OCI-LY1 (cell line): ENCODE measurements around the gene GSPT1.
A peak's percentile ranks its signal among the peaks of the same experiment; 100 is the strongest.

Experiments used
- H2AFZ ChIP-seq: fragments of 200-600 bp; sonication (generic), shearing (Covaris generic); 2 replicates; pipeline ENCODE4 v1.6.0; 2014; ENCODE audit warnings: antibody characterized with exemption, mild to moderate bottlenecking, low read length
- H3F3A ChIP-seq: fragments of 200-600 bp; sonication (generic), shearing (Covaris generic); 2 replicates; pipeline ENCODE4 v1.6.0; 2014; ENCODE audit warnings: mild to moderate bottlenecking, antibody characterized with exemption, low read length, moderate library complexity; ENCODE audit not compliant: insufficient read depth
- H3K27ac ChIP-seq: fragments of 200-600 bp; sonication (generic); 2 replicates; pipeline ENCODE4 v1.5.1; 2014; ENCODE audit warnings: low read length, mixed run types, mild to moderate bottlenecking, low read depth; ENCODE audit not compliant: poor library complexity, severe bottlenecking
- H3K27me3 ChIP-seq: fragments of 200-600 bp; sonication (generic); 2 replicates; pipeline ENCODE4 v1.6.0; 2014; ENCODE audit warnings: antibody characterized with exemption, mild to moderate bottlenecking, low read length, moderate library complexity; ENCODE audit not compliant: insufficient read depth
- H3K36me3 ChIP-seq: fragments of 200-600 bp; sonication (generic); 2 replicates; pipeline ENCODE4 v1.6.1; 2014; ENCODE audit warnings: mild to moderate bottlenecking, antibody characterized with exemption, low read length, moderate library complexity, mixed read lengths; ENCODE audit not compliant: insufficient read depth
- H3K4me1 ChIP-seq: fragments of 200-600 bp; sonication (generic); 2 replicates; pipeline ENCODE4 v1.5.1; 2014; ENCODE audit warnings: mild to moderate bottlenecking, low read length, moderate library complexity; ENCODE audit not compliant: insufficient read depth, severe bottlenecking
- H3K4me2 ChIP-seq: fragments of 200-600 bp; sonication (generic), shearing (Covaris generic); 2 replicates; pipeline ENCODE4 v1.6.1; 2014; ENCODE audit warnings: low read length
- H3K4me3 ChIP-seq: fragments of 200-600 bp; sonication (generic); 2 replicates; pipeline ENCODE4 v1.5.1; 2014; ENCODE audit warnings: low read length, low read depth, mild to moderate bottlenecking, mixed read lengths; ENCODE audit not compliant: poor library complexity, severe bottlenecking
- H3K79me2 ChIP-seq: fragments of 200-600 bp; shearing (Covaris generic); 2 replicates; pipeline ENCODE4 v1.6.1; 2016; ENCODE audit warnings: mixed run types, low read length, mixed read lengths; ENCODE audit not compliant: insufficient read depth
- H3K9ac ChIP-seq: fragments of 200-600 bp; sonication (generic), shearing (Covaris generic); 2 replicates; pipeline ENCODE4 v1.6.1; 2014; ENCODE audit warnings: mild to moderate bottlenecking, low read length, mixed read lengths
- H3K9me2 ChIP-seq: fragments of 200-600 bp; sonication (generic), shearing (Covaris generic); 2 replicates; pipeline ENCODE4 v1.6.1; 2014; ENCODE audit warnings: low read depth, mild to moderate bottlenecking, low read length, mixed read lengths
- H3K9me3 ChIP-seq: fragments of 200-600 bp; shearing (Covaris generic); 2 replicates; pipeline ENCODE4 v1.6.1; 2014; ENCODE audit warnings: low read length, mixed read lengths
- H4K20me1 ChIP-seq: fragments of 200-600 bp; sonication (generic), shearing (Covaris generic); 2 replicates; pipeline ENCODE4 v1.6.0; 2016; ENCODE audit warnings: mild to moderate bottlenecking, low read length; ENCODE audit not compliant: insufficient read depth
- EZH2 ChIP-seq: fragments of 200-600 bp; sonication (generic), shearing (Covaris generic); IDR thresholded peaks from 2 replicates; pipeline ENCODE4 v1.8.0; 2017; ENCODE audit warnings: borderline replicate concordance, mixed run types, mild to moderate bottlenecking, antibody characterized with exemption, low read length, moderate library complexity, mixed read lengths
- TF ChIP-seq, protein P1 (sequence below): fragments of 200-600 bp; sonication (generic), shearing (Covaris generic); IDR thresholded peaks from 2 replicates; pipeline ENCODE4 v1.5.1; 2017; ENCODE audit warnings: mild to moderate bottlenecking, antibody characterized with exemption, low read length, moderate library complexity, mixed read lengths

The GSPT1 gene

DNA sequence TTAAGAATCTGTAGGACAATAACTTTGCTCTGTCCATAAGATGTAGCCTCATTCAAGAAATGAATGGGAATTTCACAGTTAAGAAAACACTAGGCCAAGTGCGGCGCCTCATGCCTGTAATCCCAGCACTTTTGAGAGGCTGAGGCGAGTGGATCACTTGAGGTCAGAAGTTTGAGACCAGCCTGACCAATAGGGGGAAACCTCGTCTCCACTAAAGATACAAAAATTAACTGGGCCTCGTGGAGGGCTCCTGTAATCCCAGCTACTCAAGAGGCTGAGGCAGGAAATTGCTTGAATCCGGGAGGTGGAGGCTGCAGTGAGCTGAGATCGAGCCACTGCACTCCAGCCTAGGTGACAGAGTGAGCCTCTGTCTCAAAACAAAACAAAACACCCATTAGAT is 44.6 kb downstream of the GSPT1 start:
- TF ChIP-seq, protein P1, sequence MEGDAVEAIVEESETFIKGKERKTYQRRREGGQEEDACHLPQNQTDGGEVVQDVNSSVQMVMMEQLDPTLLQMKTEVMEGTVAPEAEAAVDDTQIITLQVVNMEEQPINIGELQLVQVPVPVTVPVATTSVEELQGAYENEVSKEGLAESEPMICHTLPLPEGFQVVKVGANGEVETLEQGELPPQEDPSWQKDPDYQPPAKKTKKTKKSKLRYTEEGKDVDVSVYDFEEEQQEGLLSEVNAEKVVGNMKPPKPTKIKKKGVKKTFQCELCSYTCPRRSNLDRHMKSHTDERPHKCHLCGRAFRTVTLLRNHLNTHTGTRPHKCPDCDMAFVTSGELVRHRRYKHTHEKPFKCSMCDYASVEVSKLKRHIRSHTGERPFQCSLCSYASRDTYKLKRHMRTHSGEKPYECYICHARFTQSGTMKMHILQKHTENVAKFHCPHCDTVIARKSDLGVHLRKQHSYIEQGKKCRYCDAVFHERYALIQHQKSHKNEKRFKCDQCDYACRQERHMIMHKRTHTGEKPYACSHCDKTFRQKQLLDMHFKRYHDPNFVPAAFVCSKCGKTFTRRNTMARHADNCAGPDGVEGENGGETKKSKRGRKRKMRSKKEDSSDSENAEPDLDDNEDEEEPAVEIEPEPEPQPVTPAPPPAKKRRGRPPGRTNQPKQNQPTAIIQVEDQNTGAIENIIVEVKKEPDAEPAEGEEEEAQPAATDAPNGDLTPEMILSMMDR = peak; percentile 32; the same call in 1 of the 2 replicates
- no peak for TF ChIP-seq EZH2
- Histone ChIP-seq H4K20me1 (no peaks in the 10 kb centered on the region), H3K4me1 (no peaks in the 10 kb centered on the region), H3K4me2 (no peak overlapping the region), H3K9me3 (no peaks in the 10 kb centered on the region), H3K9ac (no peak overlapping the region), H3K4me3 (no peak overlapping the region), H3K9me2 (no peaks in the 10 kb centered on the region), H3F3A (peaks cover 7% of the 10 kb centered on the region), H3K27me3 (no peaks in the 10 kb centered on the region), H3K79me2 (0 out of 2 replicates have a peak, but pooled peaks cover 3% of the 10 kb centered on the region), H3K27ac (no peak overlapping the region), H3K36me3 (peaks cover 78% of the 10 kb centered on the region), H2AFZ (no peak overlapping the region)

- Histone ChIP-seq H2AFZ (no peak overlapping the region), H3K4me1 (peaks cover 7% of the 10 kb centered on the region), H3K36me3 (peaks cover 70% of the 10 kb centered on the region), H3K27me3 (no peaks in the 10 kb centered on the region), H3K79me2 (peaks cover 5% of the 10 kb centered on the region), H3K27ac (no peak overlapping the region), H3K4me3 (no peak overlapping the region), H3K9ac (no peak overlapping the region), H3K4me2 (no peak overlapping the region), H4K20me1 (no peaks in the 10 kb centered on the region), H3K9me2 (no peaks in the 10 kb centered on the region), H3K9me3 (no peaks in the 10 kb centered on the region), H3F3A (peaks cover 7% of the 10 kb centered on the region)
- TF ChIP-seq EZH2 = no peak
- TF ChIP-seq, protein P1 = no peak
Measured at GRCh38 chr16:11870399-11870798, 45.4 kb downstream of the GSPT1 start.

DNA sequence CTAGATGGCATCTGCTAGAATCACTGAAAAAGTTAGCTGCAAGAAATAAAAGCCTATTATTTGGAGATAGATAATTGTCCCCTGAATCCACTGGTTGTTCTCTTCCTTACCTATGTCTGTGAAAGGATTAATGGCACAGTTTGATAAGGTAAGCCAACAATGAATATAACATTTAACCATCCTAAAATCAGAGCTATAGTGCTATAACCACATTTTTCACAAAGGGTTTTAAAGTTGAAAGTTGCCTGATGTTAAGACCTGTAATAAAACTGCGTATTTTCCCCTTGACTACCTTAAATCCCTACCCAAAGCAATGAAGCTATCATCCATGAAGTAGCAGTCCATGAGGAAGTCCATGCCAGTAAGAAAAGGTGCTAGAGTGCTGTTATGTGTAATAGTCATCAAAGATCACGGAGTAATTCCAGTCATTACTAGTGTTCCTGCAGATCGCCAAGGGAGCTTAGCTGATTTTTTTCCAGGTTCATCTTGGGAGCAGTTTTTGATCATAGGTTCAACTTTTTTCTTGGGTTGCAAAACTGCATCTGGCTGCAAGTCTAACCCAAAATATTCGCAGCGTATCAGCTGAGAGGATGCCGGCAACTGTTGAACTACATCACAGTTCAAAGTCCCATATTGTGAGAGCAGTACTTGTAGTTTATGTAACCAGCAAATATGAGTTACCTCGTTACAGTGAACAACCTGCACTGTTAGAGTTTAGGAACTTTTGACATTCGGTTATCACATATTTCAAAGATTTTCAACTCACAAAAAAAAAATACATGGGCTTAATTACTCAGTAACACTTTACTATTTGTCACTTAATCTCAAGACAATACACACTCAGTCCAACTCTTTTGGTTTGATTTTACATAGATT is 46.2 kb downstream of the GSPT1 start:
- H3K9me3 ChIP-seq = no peaks in the 10 kb centered on the region
- no peak overlapping the region for H3K4me2 ChIP-seq
- H3K79me2 ChIP-seq = peaks cover 13% of the 10 kb centered on the region
- no peak overlapping the region for H3K9ac ChIP-seq
- no peaks in the 10 kb centered on the region for H3K27me3 ChIP-seq
- no peak for TF ChIP-seq EZH2
- TF ChIP-seq, protein P1 = no peak
- H3K4me1 ChIP-seq = peaks cover 12% of the 10 kb centered on the region
- H4K20me1 ChIP-seq = no peaks in the 10 kb centered on the region
- no peak overlapping the region for H3K27ac ChIP-seq
- H3K4me3 ChIP-seq = no peak overlapping the region
- H3K9me2 ChIP-seq = no peaks in the 10 kb centered on the region
- H2AFZ ChIP-seq = no peak overlapping the region
- peaks cover 62% of the 10 kb centered on the region for H3K36me3 ChIP-seq
- peaks cover 7% of the 10 kb centered on the region for H3F3A ChIP-seq
